ENCODE data around the gene LRRN3.

LRRN3 gene

GRCh38 chr7:111147708-111148533 is 57.0 kb downstream of the LRRN3 start:
- no peak for TF ChIP-seq CTCF (conservative IDR thresholded peaks at IDR 0.05; ENCODE audit: low read depth, low read length)
- no peak for DNase-seq (ENCODE audit: low read depth)
- H3K4me3 ChIP-seq (ENCODE audit: low read length) = no peak overlapping the region

GRCh38 chr7:111150709-111151108 is 59.8 kb downstream of the LRRN3 start:
- DNase-seq (ENCODE audit: low read depth) = no peak
- TF ChIP-seq CTCF (conservative IDR thresholded peaks at IDR 0.05; ENCODE audit: low read depth, low read length) = no peak

GRCh38 chr7:111159426-111159825 is 68.5 kb downstream of the LRRN3 start:
- no peak for TF ChIP-seq CTCF (conservative IDR thresholded peaks at IDR 0.05; ENCODE audit: low read depth, low read length)
- DNase-seq (ENCODE audit: low read depth) = no peak
- no peak overlapping the region for H3K4me3 ChIP-seq (ENCODE audit: low read length)

More at GRCh38 chr7:111150709-111151108, 59.8 kb downstream of the LRRN3 start:
- H3K4me3 ChIP-seq (ENCODE audit: low read length) = no peak overlapping the region

DNA sequence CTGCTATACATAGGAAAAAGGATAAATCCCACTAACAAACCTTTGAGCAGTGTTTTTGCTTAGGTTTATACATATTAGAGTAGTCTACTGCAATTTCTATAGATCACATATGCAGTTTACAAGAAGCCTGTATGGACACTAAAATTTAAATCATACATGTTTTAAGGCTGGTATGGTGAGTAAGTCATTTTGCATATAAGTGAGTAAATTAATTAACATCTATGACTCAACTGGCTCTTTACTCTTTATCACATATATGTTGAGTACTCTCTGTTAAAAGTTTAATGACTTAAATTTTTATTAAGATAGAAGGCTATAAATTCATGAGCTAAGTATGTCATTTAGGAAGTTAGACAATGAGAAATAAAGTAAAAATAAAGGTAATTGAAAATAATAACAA is 69.4 kb downstream of the LRRN3 start:
- no peak for TF ChIP-seq CTCF (conservative IDR thresholded peaks at IDR 0.05; ENCODE audit: low read depth, low read length)
- DNase-seq (ENCODE audit: low read depth) = no peak
- H3K4me3 ChIP-seq (ENCODE audit: low read length) = no peak overlapping the region

- TF ChIP-seq CTCF (conservative IDR thresholded peaks at IDR 0.05; ENCODE audit: low read depth, low read length) = no peak
- no peak for DNase-seq (ENCODE audit: low read depth)
Observed at GRCh38 chr7:111162692-111163091, 71.8 kb downstream of the LRRN3 start.

DNA sequence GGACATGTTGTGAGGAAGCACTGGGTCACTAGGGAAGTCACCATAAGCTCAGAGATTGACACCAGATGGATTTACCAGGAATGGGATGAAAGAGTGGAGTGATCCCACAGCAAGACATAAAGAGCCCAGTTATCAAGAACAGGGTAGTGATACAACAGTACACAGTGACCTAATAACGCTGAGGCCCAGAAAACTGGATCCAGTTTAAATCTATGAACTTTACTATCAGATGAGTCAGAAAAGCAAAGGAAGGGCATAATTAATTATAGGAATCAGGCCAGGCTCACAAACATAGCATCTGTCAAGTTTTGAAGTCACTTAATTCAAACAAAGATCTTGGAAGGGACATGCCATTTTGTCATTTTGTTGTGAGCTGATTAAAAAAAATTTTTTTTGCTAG is 73.5 kb downstream of the LRRN3 start:
- no peak for TF ChIP-seq CTCF (conservative IDR thresholded peaks at IDR 0.05; ENCODE audit: low read depth, low read length)
- no peak for DNase-seq (ENCODE audit: low read depth)
- no peak overlapping the region for H3K4me3 ChIP-seq (ENCODE audit: low read length)

More at GRCh38 chr7:111162692-111163091, 71.8 kb downstream of the LRRN3 start:
- H3K4me3 ChIP-seq (ENCODE audit: low read length) = no peak overlapping the region

GRCh38 chr7:111168182-111168581 is 77.3 kb downstream of the LRRN3 start:
- no peak overlapping the region for H3K4me3 ChIP-seq (ENCODE audit: low read length)
- DNase-seq (ENCODE audit: low read depth) = peak; percentile 24
- TF ChIP-seq CTCF (conservative IDR thresholded peaks at IDR 0.05; ENCODE audit: low read depth, low read length) = no peak
